Body of pancreas (tissue), 4 donors: ENCODE results near the gene BHLHE40. TPM values are rescaled to one million over a fixed set of nuclear protein-coding genes. Genes with fewer than 3 reads are reported as not detected.

Experiments
- ATAC-seq: fragments of 150-250 bp; one replicate; pipeline ENCODE4 v1.9.1; 2016
- DNase-seq, 4 donors: peaks; one replicate each; pipeline ENCODE4 v3.0.0-alpha.2; 2019
- H3K27ac ChIP-seq, 4 donors: fragments of 200-600 bp; sonication (generic); 1 replicate in 3 of 4; 2 replicates in 1 of 4; pipeline versions ENCODE4 v1.5.1 to v1.6.1; 2016 to 2019; ENCODE audit warnings: mild to moderate bottlenecking in 1 of 4, mixed read lengths in 1 of 4, moderate library complexity in 1 of 4
- H3K27me3 ChIP-seq, 2 donors: fragments of 200-600 bp; sonication (generic); one replicate each; pipeline ENCODE4 v1.6.0; 2016; ENCODE audit warnings: mild to moderate bottlenecking in 1 of 2
- H3K36me3 ChIP-seq, 2 donors: fragments of 200-600 bp; sonication (generic); replicated peaks in 1 of 2; 2 replicates each; pipeline ENCODE4 v1.5.1; 2016; ENCODE audit warnings: low read depth in 2 of 2; ENCODE audit not compliant: insufficient read depth in 1 of 2
- H3K4me1 ChIP-seq: fragments of 200-600 bp; sonication (generic); one replicate; pipeline ENCODE4 v1.6.0; 2016
- H3K4me3 ChIP-seq, 2 donors: fragments of 200-600 bp; sonication (generic); 1 replicate in 1 of 2; 2 replicates in 1 of 2; pipeline ENCODE4 v1.5.1; 2016 to 2019
- H3K9me3 ChIP-seq, 3 donors: fragments of 200-600 bp; sonication (generic); 1 replicate in 2 of 3; 2 replicates in 1 of 3; pipeline ENCODE4 v1.5.1; 2016
- CTCF ChIP-seq, 7 experiments: fragments of 450-650 bp in 4 of 7; fragments of 200-600 bp in 3 of 7; sonication (generic) in 3 of 7; IDR thresholded peaks; one replicate each; pipeline ENCODE4 v1.5.1; 2016 to 2019; ENCODE audit warnings: antibody characterized with exemption in 7 of 7
- POLR2A ChIP-seq, 3 donors: fragments of 450-650 bp; IDR thresholded peaks; one replicate each; pipeline ENCODE4 v1.6.1; 2016; ENCODE audit warnings: antibody characterized with exemption in 3 of 3, mild to moderate bottlenecking in 2 of 3
- WGBS, 2 donors: methylation state at CpG; one replicate each; pipeline ENCODE4 v1.1.5; 2017; 5-methylcytosine and 5-hydroxymethylcytosine counted together
- intact Hi-C: fragments of 100-400 bp; cut with DNase I; formaldehyde crosslinking; loops from one replicate; pipeline ENCODE4 v1.15.1; 2023
- total RNA-seq, 2 donors: library from RNA; depleted of rRNA; stranded (reverse); fragments of >200 nt; gene quantifications; one replicate each; pipeline ENCODE4 v1.1.0, GENCODE V29; 2016

Gene BHLHE40
- total RNA-seq, 2 donors from 2014 or later: 28.5 to 30.3 TPM

- H3K4me1 ChIP-seq: peaks cover 60% of the 10 kb centered on the region
- H3K4me3 ChIP-seq: peak overlapping the region; percentile 83 to 89
- intact Hi-C loops: no loop called here
- peak; percentile 87 to 98 (median 97) for TF ChIP-seq CTCF (IDR thresholded peaks at IDR 0.05)
- TF ChIP-seq POLR2A (IDR thresholded peaks at IDR 0.05): peak; percentile 69 to 79 (median 72)
- whole genome bisulfite sequencing, 2 donors: 2 to 5% methylated on average over 22 to 32 of the region's 32 CpGs
- no peaks in the 10 kb centered on the region for H3K9me3 ChIP-seq
- no peaks in the 10 kb centered on the region for H3K27me3 ChIP-seq
- H3K36me3 ChIP-seq: peaks cover 0 to 2% of the 10 kb centered on the region in 2 donors
- H3K27ac ChIP-seq: peak overlapping the region; percentile 97 to 100 (median 100)
- peak; percentile 22 for ATAC-seq
- DNase-seq: peak; percentile 94 to 96 (median 96)
These were observed 1.3 kb downstream of the BHLHE40 start for GRCh38 chr3:4980229-4981203.

- Histone ChIP-seq H3K4me1 (peaks cover 60% of the 10 kb centered on the region), H3K4me3 (peak overlapping the region in 1 of 2 donors; percentile 9), H3K36me3 (peaks cover 0 to 2% of the 10 kb centered on the region in 2 donors), H3K9me3 (no peaks in the 10 kb centered on the region), H3K27me3 (no peaks in the 10 kb centered on the region), H3K27ac (peak overlapping the region; percentile 95 to 100 (median 100))
- DNase-seq (peak in 2 of 4 donors; percentile 19 to 23), ATAC-seq (no peak)
- intact Hi-C loops: no loop called here
- TF ChIP-seq CTCF (IDR thresholded peaks at IDR 0.05) (no peak), POLR2A (IDR thresholded peaks at IDR 0.05) (no peak)
- 2 to 8% methylated on average over 3 of the region's 3 CpGs for WGBS, 2 donors
These were observed 2.0 kb downstream of the BHLHE40 start for GRCh38 chr3:4981294-4981664.

GRCh38 chr3:4981665-4982494, 2.6 kb downstream of the BHLHE40 start:
- H3K4me1 ChIP-seq: peaks cover 59% of the 10 kb centered on the region
- DNase-seq: peak; percentile 56 to 81 (median 63)

More at GRCh38 chr3:4981665-4982494, 2.6 kb downstream of the BHLHE40 start:
- intact Hi-C loops: no loop called here
- ATAC-seq: no peak
- Histone ChIP-seq H3K36me3 (peaks cover 0 to 2% of the 10 kb centered on the region in 2 donors), H3K27ac (peak overlapping the region; percentile 95 to 100 (median 100)), H3K9me3 (no peaks in the 10 kb centered on the region), H3K27me3 (no peaks in the 10 kb centered on the region), H3K4me3 (peak overlapping the region in 1 of 2 donors; percentile 9)
- 7 to 8% methylated on average over 8 of the region's 8 CpGs for WGBS, 2 donors
- peak; percentile 7 to 86 (median 74) for TF ChIP-seq CTCF (IDR thresholded peaks at IDR 0.05)
- peak; percentile 58 to 81 (median 78) for TF ChIP-seq POLR2A (IDR thresholded peaks at IDR 0.05)
